GM19240 (cell line): ENCODE measurements around the gene NOXO1.
"Not testable (repeated sequence)": the region's sequence is repeated elsewhere in the genome, so short reads cannot be mapped to it uniquely, and the experiment has no call there.

Experiments used
- DNase-seq: peaks from one replicate; pipeline ENCODE4 v3.0.0; 2011; ENCODE audit warnings: low spot score; ENCODE audit not compliant: insufficient read length

Gene NOXO1

DNA sequence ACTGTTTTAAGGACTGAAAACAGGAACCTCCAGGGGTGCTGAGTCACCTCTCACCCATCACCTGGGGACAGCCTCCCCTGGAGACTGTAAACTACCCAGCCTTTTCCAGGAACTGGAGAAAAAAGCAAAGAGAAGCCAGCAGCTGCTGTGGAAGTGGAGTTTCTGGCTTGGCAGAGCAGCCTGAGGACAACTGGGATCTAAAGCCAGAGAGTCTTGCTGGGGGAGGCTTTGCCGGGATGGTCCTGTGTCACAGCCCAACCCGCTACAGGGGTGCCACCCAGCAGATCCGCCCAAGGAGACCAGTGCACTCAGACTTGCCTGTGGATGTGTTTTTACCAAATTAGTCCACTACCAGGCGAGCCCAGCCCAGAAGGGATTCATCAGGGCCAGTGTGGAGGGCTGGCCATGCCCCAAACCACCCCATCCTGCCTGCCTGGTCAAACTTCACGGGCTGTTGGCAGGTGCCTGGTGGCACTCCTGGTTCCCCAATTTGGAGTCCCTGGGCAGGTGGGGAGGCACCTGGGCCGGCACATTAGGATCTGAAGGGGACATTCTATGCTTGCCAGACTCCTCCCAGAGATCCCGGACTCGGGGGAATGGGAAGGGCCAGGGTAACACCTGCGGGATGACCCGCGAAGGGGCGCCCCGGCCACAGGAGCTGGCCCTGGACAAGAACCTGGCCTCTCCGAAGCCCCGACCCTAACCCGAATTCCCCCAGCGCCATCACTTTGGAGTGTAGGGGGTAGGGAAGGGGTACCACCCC lies 39.0 kb downstream of the NOXO1 start:
- no peak for DNase-seq

DNA sequence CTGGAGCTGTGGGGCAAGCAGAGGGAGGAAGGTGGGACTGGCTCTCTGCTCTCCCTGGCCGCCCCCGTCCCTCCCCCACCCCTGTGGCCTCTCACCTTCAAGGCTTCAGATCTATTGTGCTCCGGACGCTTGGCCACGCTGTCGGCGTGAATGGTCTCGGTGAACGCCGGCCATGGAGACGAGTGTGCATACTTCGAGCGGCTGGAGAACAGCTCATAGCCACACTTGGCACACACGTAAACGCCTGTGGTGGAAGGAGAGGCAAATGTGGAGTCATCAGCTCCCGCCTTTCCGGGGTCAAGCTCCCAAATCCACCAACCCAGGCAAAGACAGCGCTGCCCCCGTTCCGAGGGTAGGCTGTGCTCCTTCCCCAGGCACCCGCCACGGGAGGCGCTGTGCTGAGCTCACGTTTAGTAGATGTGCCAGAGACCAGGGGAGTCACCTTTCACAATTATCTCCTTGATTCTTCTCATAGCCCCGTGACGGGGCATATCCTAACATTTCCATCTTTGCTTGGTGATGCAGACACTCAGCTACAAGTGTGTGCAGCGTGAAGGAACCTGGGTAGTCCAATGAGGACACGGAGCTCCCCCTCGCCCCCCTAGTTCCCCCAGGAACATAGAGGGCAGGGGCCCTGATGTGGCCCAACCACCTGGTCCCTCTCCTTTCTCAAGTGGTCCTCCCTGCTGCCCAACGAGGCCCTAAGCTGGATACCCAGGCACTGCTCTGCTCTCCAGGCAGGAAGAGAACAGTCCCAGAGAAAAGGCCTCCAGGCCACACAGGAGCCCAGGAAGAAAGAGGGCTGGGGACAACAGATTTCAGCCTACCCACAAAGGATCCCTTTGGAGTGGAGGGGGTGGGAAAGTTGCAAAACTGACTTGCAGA lies 39.9 kb downstream of the NOXO1 start:
- DNase-seq: no peak

DNA sequence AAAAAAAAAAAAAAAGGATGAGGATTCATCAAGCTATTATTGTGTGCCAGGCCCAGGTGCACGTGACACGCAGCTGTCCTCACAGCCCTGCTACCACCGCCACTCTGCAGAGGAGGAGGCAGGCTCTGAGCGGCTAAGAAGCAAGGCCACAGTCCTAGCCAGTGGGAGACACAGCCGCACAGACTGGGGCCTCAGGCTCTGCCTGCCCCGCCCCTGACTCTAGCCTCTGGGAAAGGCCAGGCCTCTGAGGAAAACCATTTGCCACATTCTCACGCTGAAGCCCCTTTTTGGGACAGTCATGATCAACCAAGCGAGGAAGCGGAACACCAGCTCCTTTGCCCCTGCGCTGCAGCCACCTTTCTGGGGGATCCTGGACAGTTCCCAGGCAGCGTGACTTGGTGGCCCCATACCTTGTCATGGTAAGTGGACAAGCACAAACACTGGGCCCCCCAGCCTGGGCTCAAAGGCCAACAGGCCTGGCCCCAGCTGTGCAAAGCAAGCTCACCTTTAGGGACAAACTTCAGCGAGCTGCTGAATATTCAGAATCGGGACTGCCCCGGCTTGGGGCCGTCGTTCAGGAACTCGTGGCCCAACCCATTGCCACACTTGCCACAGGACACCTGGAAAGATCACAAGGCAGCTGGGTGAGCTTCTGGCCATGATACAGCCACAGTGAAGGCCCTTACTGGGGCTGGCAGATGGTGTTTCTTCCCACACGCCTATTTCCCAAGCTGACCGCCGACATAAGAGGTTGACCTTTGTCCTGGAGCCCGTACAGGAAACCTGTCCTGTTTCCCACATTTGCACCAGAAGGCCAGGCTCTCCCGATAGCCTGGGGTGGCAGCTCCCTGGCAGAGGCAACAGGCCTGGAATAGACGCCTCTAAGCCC lies 40.8 kb downstream of the NOXO1 start:
- DNase-seq: no peak

DNA sequence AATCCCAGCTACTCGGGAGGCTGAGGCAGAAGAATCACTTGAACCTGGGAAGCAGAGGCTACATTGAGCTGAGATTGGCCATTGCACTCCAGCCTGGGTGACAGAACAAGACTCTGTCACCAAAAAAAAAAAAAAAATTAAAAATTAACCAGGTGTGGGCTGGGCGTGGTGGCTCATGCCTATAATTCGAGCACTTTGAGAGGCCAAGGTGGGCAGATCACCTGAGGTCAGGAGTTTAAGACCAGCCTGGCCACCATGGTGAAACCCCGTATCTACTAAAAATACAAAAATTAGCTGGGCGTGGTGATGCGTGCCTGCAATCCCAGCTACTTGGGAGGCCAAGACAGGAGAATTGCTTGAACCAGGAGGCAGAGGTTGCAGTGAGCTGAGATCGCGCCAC lies 41.4 kb downstream of the NOXO1 start:
- DNase-seq: not testable (repeated sequence)

DNA sequence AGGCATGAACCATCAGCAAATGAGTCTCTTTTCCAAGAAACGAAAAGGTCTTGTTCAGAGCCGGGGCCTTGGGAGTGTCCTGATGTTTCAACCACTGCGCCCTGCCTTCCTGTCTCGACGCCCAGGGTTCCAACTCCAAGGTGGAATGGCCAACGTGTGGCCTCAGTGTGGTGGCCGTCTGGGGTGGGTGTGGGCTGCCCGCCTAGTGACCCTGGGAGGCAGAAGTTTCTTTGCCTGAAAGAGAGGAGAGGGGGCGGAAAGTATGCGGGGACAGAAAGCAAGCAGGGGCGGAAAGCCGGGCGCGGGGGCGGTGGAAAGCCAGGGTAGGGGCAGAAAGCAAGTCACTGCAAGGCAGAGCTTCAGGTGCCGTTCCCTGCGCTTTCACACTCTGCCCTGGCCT lies 42.4 kb downstream of the NOXO1 start:
- DNase-seq: no peak

DNA sequence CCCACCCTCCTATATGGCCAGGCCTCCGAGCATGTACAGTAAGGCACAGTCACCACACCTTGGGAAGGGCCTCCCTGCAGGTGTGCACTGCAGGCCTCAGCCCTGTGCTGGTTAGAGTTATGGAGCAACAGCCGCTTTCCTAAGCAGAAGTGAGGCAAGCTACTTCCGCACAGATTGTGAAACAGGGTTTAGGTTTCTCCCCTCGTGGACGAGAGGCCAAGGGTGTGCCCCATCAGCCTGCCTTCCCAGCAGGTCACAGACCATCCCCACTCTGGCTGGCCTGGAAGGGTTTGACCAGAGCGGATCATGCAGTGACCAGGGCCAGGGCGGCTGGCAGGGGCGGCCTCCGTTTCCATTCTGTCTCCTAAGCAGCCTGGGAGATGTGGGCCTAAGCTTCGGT lies 43.0 kb downstream of the NOXO1 start:
- DNase-seq: no peak

DNA sequence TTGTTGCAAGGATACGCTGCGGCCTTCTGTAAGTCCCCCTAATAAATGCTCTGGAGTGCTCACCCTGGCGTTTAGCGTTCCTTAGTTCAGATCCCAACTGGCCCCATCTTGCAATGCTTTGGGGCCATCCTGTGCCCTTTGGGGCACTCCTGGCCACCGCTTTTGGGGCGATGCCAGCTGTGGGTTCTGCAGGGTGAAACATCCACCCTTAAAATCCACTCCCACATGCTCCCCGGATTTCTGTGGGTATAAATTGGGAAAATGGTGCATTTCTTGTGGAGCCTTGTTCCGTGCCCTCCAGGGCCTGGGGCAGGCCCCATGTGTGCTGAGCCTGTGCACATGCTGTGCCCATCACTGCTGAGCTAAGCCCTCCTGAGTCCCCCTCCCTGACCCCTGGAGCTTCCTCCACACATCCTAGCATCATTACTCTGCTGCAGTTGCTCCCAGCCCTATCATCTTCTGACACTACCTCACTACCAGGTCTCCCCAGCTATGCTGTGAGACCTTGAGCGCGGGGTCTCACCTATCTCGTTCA lies 44.3 kb downstream of the NOXO1 start:
- DNase-seq: no peak

DNA sequence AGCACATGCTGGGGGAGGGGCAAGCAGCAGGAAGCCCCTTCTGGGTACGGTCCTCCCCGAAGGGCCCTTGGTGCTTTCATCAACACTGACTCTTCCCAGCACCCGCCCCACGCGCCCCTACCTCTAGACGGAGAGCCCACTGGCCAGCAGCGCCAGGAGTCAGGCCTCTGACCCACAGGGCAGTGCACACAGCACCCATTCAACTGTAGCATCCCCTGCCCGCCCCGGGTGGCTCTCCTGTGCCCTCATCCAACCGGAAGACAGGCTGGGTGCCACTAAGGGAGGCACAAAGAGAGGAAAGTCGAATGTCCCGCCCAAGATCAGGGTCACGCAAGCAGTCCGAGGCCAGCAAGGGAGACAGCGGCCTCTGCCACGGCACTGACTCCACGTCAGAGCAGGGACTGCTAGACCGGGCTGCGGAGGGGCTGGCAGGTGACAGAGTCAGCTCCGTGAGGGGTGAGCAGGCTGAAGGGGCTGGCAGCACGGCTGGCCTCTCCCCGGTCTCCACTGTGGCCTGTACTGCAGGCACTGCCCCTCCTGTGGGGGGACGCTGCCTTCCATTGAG lies 48.1 kb downstream of the NOXO1 start:
- DNase-seq: no peak

DNA sequence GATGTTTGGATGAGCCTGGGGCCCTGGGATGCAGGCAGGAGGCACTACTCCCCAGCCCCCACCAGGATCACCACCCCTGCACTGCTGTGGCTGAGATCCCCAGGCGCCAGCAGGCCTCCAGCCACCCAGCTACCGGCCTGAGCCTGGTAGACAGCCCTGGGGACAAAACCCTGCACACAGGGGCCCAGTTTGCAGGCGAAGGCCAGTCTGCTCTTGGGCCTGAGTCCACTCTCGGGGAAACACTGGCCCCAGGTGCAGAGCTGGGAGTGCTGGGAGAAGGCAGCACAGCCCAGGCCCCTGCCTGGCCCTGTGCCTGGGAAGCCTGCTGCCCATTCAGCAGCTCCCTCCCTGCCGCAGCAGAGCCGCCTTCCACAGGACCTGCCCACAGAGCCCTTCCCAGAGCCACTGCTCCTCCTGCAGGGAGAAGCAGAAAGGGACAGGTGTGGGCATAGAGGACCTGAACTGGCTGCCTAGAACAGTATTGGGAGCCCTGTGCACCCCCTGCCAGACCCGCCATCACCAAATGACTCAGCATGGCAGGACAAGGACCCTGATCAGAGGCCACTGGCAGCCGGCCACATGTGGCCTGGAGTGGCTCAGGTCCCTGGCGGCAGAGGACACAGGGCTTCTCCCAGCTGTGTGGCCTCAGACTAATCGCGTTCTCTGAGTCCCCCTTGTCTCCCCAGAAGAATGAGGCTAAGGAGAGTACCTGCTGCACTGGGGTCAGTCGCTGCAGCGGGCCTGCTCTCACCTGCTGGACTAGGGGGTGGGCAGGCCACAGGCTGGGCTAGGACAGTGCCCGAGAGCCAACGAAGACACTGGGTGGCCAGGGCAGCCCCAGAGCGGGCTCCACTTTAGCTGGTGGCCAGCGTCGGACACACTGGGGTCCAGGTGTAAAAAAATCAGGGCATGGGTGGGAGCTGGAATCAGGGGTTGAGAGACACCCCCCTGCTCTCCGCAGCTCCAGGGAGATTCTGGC lies 48.9 kb downstream of the NOXO1 start:
- no peak for DNase-seq

DNA sequence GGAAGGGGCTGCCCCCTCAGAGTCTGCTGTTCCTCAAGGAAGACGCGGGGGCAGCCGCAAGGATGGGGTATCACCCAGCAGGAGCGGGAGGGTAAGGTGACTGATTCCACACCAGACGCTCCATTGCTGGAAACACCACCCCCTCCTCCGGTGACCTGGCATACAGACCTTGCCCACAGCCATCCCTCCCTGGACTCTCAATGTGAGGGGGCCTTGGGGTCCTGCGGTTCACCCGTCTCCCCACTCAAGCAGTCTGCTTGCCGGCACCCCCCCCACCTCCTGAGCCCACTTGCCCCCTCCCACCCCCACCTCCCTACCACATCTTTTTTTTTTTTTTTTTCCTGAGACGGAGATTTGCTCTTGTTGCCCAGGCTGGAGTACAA lies 50.9 kb downstream of the NOXO1 start:
- no peak for DNase-seq

DNA sequence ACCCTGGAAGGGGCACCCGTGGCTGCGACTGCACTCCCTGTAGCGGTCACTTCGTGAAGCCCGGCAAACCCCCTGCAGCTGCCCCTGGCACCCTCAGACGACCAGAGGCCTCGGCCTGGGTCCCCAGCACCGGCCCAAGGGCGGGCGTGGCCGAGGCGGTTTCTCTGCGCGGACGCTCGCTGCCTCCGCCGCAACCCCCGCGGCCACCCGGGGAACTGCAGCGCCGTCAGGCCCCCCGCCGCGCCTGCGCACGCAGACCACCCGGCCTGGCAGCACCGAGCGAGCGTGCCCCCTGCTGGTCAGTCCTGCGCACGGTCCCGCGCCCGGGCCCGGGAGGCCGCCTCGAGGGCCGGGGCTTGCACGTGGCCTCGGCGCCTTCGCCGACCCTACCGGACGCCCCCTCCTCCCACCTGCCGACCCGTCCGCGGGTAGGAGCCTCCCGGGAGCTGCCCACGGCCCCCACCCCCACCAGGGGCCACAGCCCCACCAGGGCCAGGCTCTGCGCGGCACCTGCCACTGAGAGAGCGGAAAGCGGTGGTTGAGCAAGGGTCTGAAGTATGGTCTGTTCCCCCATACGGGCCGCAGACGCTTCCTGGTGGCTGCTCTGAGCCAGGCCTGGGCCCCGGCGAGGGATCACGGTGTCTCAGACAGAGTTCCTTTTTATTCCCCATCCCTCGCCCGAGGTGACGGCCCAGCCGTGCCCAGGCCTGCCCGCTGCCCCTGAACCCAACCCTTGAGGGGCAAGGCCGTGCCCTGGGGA lies 51.5 kb downstream of the NOXO1 start:
- peak; percentile 96 for DNase-seq

DNA sequence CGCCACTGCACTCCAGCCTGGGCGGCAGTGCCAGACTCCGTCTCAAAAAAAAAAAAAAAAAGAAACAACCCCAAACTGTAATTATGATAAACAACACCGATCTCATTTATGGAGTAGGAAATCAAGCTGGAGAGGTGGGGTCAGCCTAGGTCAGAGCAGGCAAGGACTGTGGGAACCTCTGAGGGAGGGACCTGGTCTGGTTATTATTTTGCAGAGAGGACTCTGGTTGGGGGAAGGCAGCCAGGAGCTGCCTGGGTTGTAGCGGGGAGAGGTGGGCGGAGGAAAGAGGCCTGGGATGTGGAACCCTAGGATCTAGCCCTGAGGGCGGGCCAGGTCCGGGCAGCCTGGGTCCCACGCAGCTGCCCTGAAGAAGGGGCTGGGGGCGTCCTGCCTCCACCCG lies 52.2 kb downstream of the NOXO1 start:
- DNase-seq: no peak
